Calu3 (cell line): ENCODE results near the gene ZNF274. TPM values are rescaled to one million over a fixed set of nuclear protein-coding genes. Genes with fewer than 3 reads are reported as not detected.

Source experiments
- BruUV-seq: library from RNA; stranded (reverse); fragments of 400-500 nt; replicated peaks from 2 replicates; lab custom pipeline; 2021; lab: Mats Ljungman, UMichigan
- CTCF ChIA-PET: fragments of 300-600 bp; sonication (Branson Sonifier 250); formaldehyde crosslinking; loops from one replicate; lab custom pipeline; 2022; ENCODE audit warnings: antibody characterized with exemption; lab: Charles Lee
- DNase-seq: peaks from one replicate; pipeline ENCODE4 v3.0.0; 2022
- H3K27ac Mint-ChIP-seq: one replicate; pipeline ENCODE4 v1.8.0; 2022; ENCODE audit warnings: mixed read lengths; ENCODE audit not compliant: unreplicated experiment
- H3K27me3 Mint-ChIP-seq: one replicate; pipeline ENCODE4 v1.8.0; 2022; ENCODE audit warnings: mixed read lengths; ENCODE audit not compliant: unreplicated experiment
- H3K36me3 Mint-ChIP-seq: one replicate; pipeline ENCODE4 v1.8.0; 2022; ENCODE audit warnings: mild to moderate bottlenecking, moderate library complexity, mixed read lengths; ENCODE audit not compliant: insufficient read depth, unreplicated experiment
- H3K4me1 Mint-ChIP-seq: one replicate; pipeline ENCODE4 v1.8.0; 2022; ENCODE audit warnings: mild to moderate bottlenecking, low read depth, mixed read lengths; ENCODE audit not compliant: unreplicated experiment
- H3K4me3 Mint-ChIP-seq: one replicate; pipeline ENCODE4 v1.8.0; 2022; ENCODE audit warnings: mild to moderate bottlenecking, low read depth, moderate library complexity, mixed read lengths; ENCODE audit not compliant: unreplicated experiment
- H3K9me3 Mint-ChIP-seq: one replicate; pipeline ENCODE4 v1.8.0; 2022; ENCODE audit warnings: low read depth, mixed read lengths; ENCODE audit not compliant: unreplicated experiment
- intact Hi-C: fragments of 100-400 bp; cut with micrococcal nuclease; formaldehyde crosslinking; loops from one replicate; pipeline ENCODE4 v1.10.0; 2022; ENCODE audit not compliant: unreplicated experiment
- total RNA-seq: library from RNA; stranded (reverse); gene quantifications from 2 replicates; pipeline ENCODE4 v1.2.3, GENCODE V29; 2022
- TF ChIP-seq, protein P1 (sequence below): fragments of 200-600 bp; IDR thresholded peaks from one replicate; pipeline ENCODE4 v1.8.0; 2022; ENCODE audit warnings: antibody characterized with exemption; ENCODE audit not compliant: unreplicated experiment

ZNF274 gene
- total RNA-seq, 1 experiment from 2014 or later, result 43.2 TPM

DNA sequence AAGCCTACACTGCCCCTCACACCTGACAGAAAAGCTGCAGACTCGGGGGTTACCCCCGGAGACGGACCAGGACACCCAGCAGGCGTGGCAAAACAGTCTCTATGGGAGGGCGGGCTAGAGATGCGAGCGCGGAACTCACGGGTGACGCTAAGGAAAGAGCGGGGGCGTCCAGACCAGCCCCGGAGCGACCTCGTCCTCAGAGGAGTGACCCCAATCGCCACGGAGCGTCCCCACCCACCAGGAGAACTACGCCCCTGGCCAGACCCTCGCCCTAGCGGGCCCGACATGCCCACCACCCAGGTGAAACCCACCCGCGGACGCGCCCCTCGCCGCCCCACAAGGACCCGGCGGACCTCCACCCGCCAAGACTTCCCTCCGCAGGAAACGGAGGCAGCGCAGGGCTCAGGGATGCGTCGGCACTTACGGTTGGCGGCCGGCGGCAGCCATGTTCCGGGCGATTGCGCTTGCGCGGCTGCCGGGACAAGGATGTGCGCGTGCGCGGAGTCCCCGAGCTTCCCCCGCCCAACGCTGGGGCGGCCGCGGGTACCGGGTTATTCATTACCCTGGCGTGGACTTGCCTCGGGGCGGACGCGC is 32.4 kb upstream of the ZNF274 start, which contains the start of gene ZNF329:
ZNF329 (minus strand) TSS at position 462 of the 594 bp plus-strand sequence. CDS start 21,286 bp downstream, outside the sequence.
- peak; percentile 97 for DNase-seq
- H3K27ac Mint-ChIP-seq, result peak within 1 kb of the TSS; percentile 83
- CTCF ChIA-PET, result interaction anchor here (0.9 to 1.0 kb wide), 2 partner anchors 8 to 212 kb away, joined by 3 to 4 read pairs; partner anchors contain the start of gene ZNF497
- H3K27me3 Mint-ChIP-seq, result no peaks in the 10 kb centered on the region
- intact Hi-C loops, result loop anchor here (5.0 kb wide), 1 partner anchor 403 kb away; the partner anchor contains the start of gene ZNF776
- no TSS peak for BruUV-seq
- H3K4me3 Mint-ChIP-seq, result peak within 1 kb of the TSS; percentile 84
- peaks cover 50% of the 10 kb centered on the region for H3K36me3 Mint-ChIP-seq
- TF ChIP-seq, protein P1, sequence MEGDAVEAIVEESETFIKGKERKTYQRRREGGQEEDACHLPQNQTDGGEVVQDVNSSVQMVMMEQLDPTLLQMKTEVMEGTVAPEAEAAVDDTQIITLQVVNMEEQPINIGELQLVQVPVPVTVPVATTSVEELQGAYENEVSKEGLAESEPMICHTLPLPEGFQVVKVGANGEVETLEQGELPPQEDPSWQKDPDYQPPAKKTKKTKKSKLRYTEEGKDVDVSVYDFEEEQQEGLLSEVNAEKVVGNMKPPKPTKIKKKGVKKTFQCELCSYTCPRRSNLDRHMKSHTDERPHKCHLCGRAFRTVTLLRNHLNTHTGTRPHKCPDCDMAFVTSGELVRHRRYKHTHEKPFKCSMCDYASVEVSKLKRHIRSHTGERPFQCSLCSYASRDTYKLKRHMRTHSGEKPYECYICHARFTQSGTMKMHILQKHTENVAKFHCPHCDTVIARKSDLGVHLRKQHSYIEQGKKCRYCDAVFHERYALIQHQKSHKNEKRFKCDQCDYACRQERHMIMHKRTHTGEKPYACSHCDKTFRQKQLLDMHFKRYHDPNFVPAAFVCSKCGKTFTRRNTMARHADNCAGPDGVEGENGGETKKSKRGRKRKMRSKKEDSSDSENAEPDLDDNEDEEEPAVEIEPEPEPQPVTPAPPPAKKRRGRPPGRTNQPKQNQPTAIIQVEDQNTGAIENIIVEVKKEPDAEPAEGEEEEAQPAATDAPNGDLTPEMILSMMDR, result no peak
- peaks cover 28% of the 10 kb centered on the region for H3K4me1 Mint-ChIP-seq
- H3K9me3 Mint-ChIP-seq, result peaks cover 13% of the 10 kb centered on the region

DNA sequence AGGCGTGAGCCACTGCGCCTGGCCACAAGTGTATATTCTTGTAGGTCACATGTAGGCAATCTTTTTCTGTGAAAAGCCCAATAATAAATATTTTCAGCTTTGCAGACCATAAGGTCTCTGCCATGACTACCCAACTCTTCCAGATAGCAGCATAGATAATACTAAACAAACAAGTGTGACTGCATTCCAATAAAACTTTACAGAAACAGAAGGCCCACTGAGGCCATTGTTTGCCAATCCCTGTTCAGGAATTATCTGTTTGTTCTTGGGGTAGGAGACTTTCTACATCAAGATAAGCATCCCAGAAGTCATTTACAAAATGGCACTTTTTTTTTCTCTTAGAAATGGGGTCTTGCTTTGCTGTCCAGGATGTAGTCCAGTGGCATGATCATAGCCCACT is 29.5 kb upstream of the ZNF274 start:
- intact Hi-C loops, result loop anchor here (5.0 kb wide), 1 partner anchor 406 kb away; the partner anchor contains the start of gene ZNF776
- BruUV-seq, result no TSS peak
- peaks cover 28% of the 10 kb centered on the region for H3K4me1 Mint-ChIP-seq
- TF ChIP-seq, protein P1, result no peak
- H3K4me3 Mint-ChIP-seq, result peak overlapping the region; percentile 82
- H3K27me3 Mint-ChIP-seq, result no peaks in the 10 kb centered on the region
- H3K9me3 Mint-ChIP-seq, result peaks cover 20% of the 10 kb centered on the region
- peaks cover 52% of the 10 kb centered on the region for H3K36me3 Mint-ChIP-seq
- CTCF ChIA-PET, result no interaction called here
- H3K27ac Mint-ChIP-seq, result no peak overlapping the region
- DNase-seq, result no peak

DNA sequence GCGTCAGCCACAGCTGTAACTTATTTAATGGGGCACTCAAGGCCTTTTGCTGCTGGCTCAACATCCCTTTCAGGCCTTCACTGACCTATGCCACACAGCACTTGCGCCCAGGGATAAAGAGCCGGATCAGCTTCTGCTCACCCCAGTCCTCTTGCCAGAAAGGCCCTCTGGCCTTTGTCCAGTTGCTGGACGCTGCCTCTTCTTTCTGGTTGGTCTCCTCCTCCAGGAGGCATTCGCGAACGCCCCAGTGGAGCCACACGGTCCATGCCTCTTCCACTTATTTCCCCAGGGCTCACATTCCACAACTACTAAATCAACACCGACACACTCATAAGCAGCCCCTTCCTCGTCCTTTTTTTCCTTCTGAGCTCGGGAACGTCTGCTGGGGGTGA is 28.6 kb upstream of the ZNF274 start:
- TF ChIP-seq, protein P1, result no peak
- Mint-ChIP-seq H3K4me3 (peak overlapping the region; percentile 82), H3K27me3 (no peaks in the 10 kb centered on the region), H3K27ac (peak overlapping the region; percentile 54), H3K4me1 (peaks cover 25% of the 10 kb centered on the region), H3K9me3 (peaks cover 19% of the 10 kb centered on the region), H3K36me3 (peaks cover 50% of the 10 kb centered on the region)
- DNase-seq, result peak; percentile 16
- no TSS peak for BruUV-seq
- intact Hi-C loops, result loop anchor here (2.0 to 5.0 kb wide), 2 partner anchors 339 to 407 kb away; partner anchors contain the start of genes ZNF552 and ZNF776
- CTCF ChIA-PET, result no interaction called here

DNA sequence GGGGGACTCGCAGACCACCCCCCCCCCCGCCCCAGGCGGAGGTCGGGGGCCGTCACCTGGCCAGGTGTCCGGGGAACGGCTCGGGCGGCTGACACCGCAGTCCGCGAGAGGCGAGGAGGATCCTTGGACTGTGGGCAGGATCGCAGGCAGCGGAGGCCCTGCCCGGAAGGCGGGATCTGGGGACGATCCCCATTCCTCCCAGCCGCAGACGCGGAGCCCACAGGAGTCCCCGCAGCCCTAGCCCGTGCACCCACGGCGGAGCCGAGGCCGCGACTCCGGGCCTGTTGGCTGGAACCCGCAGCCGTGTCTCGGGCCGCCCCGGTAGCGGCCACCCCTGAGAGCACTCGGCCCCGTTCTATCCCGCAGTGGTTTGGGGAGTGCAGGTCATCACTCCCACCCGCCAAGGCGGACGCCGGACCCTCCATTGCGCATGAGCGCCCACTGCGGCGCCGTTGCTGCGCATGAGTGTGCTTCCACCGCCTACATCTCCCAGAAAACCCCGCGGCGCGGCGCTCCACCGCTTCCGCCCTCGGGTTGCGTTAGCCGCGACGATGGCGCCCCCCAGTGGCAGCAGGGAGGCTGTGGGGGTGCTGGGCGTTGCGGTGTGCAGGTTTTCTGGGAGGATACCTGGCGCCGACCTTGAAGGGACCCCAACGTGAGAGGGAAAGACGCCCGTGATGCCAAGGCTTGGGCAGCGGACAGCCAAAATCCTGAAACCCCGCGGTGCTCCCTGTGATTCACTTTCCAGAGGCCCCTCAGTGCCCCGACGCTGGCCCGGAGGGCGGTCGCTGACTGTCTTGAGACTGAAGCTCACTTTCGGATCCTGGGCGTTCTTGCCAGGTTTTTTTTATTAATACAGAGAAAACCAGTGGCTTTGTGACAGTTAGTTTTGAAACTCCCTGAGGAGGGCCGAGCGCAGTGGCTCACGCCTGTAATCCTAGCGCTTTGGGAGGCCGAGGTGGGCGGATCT is 27.9 kb upstream of the ZNF274 start:
- CTCF ChIA-PET, result interaction anchor here (0.6 to 1.0 kb wide), 2 partner anchors 336 to 350 kb away, joined by 3 to 4 read pairs; no protein-coding TSS in a partner anchor
- H3K4me1 Mint-ChIP-seq, result peaks cover 18% of the 10 kb centered on the region
- DNase-seq, result peak; percentile 99
- H3K27me3 Mint-ChIP-seq, result no peaks in the 10 kb centered on the region
- intact Hi-C loops, result loop anchor here (2.0 to 5.0 kb wide), 2 partner anchors 340 to 408 kb away; partner anchors contain the start of genes ZNF552 and ZNF776
- TF ChIP-seq, protein P1, result peak; percentile 97
- peaks cover 18% of the 10 kb centered on the region for H3K9me3 Mint-ChIP-seq
- peaks cover 43% of the 10 kb centered on the region for H3K36me3 Mint-ChIP-seq
- H3K27ac Mint-ChIP-seq, result peak overlapping the region; percentile 54
- H3K4me3 Mint-ChIP-seq, result peak overlapping the region; percentile 82
- BruUV-seq, result no TSS peak
